ENCODE measurements around the gene TEAD1. TPM values are rescaled to one million over a fixed set of nuclear protein-coding genes. Genes with fewer than 3 reads are reported as not detected.

The TEAD1 gene
- total RNA-seq, 2 donors from 2014 or later, result 47.9 to 87.0 TPM

DNA sequence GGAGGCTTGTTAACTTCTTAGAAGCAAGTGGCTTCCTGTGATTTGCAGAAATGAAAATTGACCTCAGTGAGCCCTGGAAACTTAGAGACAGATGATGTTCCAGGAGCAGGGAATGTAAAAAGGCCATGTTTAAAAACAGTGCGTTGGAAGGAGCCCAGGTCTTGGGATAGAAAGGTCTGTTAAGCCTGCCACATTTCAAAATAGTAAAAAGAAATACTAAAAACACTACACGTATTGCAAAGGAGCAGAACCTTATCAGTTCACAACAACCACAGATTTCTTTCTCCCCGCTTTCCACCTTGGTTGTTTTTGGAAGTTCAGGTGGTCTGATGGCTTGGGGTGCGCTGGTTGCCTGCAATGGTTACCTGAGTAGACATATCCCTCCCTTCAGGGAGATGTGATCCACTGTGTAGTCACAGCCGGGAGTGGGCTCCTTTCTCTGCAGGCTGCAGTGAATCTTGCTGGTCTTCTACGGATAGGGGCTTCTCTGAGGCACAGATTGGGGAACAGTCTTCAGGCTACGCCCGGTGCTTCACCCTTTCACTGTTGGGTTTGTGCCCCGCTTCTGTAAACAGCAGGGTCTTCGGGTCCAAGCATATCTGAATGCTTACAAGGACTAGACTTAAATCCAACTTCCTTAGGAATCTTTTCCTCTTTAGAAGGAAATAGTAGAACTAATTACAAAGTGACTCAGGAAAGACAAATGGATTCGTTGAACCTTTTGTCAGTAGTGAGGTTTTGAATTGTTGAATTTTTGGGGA lies 1.9 kb downstream of the TEAD1 start:
- TF ChIP-seq, protein P1, sequence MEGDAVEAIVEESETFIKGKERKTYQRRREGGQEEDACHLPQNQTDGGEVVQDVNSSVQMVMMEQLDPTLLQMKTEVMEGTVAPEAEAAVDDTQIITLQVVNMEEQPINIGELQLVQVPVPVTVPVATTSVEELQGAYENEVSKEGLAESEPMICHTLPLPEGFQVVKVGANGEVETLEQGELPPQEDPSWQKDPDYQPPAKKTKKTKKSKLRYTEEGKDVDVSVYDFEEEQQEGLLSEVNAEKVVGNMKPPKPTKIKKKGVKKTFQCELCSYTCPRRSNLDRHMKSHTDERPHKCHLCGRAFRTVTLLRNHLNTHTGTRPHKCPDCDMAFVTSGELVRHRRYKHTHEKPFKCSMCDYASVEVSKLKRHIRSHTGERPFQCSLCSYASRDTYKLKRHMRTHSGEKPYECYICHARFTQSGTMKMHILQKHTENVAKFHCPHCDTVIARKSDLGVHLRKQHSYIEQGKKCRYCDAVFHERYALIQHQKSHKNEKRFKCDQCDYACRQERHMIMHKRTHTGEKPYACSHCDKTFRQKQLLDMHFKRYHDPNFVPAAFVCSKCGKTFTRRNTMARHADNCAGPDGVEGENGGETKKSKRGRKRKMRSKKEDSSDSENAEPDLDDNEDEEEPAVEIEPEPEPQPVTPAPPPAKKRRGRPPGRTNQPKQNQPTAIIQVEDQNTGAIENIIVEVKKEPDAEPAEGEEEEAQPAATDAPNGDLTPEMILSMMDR (IDR thresholded peaks at IDR 0.05), result no peak
- no peak for TF ChIP-seq POLR2AphosphoS5 (IDR thresholded peaks at IDR 0.05)
- TF ChIP-seq POLR2A (IDR thresholded peaks at IDR 0.05), result no peak
- Histone ChIP-seq H3K27me3 (replicated peaks; ENCODE audit: insufficient read depth) (no peaks in the 10 kb centered on the region), H3K4me1 (replicated peaks) (no peaks in the 10 kb centered on the region), H3K4me3 (peak overlapping the region; percentile 83 to 90), H3K36me3 (no peaks in the 10 kb centered on the region), H3K9me3 (no peaks in the 10 kb centered on the region), H3K27ac (peak overlapping the region; percentile 97 to 98)
- WGBS, result 10% methylated on average over 11 of the region's 11 CpGs
- intact Hi-C loops (cut with DNase I), result loop anchor here (5.0 kb wide), 2 partner anchors 136 to 216 kb away; no protein-coding TSS in a partner anchor
- no peak for DNase-seq (ENCODE audit: low spot score)

DNA sequence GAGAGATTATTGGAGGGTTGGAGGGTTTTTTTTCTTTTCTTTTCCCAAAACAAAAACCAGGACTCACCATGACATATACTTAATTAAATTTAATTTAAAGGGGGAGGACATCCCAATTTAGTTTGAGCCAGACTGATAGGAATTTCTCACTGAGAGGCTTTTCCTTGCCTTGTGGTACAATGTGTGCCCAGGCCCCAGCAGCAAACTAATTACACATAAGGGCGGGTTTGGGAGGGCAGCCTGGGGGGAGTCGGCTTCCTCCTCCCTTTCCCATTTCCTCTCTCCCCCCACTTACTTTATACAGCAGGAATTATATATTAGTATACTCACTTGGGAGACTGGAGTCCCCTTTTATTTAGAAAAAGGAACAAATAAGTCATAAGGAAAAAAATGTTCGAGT lies 2.9 kb downstream of the TEAD1 start:
- no peaks in the 10 kb centered on the region for H3K36me3 ChIP-seq
- DNase-seq (ENCODE audit: low spot score), result no peak
- H3K9me3 ChIP-seq, result no peaks in the 10 kb centered on the region
- intact Hi-C loops (cut with DNase I), result loop anchor here (5.0 kb wide), 2 partner anchors 135 to 215 kb away; no protein-coding TSS in a partner anchor
- peak overlapping the region in 1 of 2 donors; percentile 90 for H3K4me3 ChIP-seq
- peak overlapping the region; percentile 97 to 98 for H3K27ac ChIP-seq
- no peak for TF ChIP-seq POLR2A (IDR thresholded peaks at IDR 0.05)
- TF ChIP-seq, protein P1 (IDR thresholded peaks at IDR 0.05), result no peak
- no peaks in the 10 kb centered on the region for H3K4me1 ChIP-seq (replicated peaks)
- H3K27me3 ChIP-seq (replicated peaks; ENCODE audit: insufficient read depth), result no peaks in the 10 kb centered on the region
- WGBS, result 10% methylated on average over 3 of the region's 3 CpGs

DNA sequence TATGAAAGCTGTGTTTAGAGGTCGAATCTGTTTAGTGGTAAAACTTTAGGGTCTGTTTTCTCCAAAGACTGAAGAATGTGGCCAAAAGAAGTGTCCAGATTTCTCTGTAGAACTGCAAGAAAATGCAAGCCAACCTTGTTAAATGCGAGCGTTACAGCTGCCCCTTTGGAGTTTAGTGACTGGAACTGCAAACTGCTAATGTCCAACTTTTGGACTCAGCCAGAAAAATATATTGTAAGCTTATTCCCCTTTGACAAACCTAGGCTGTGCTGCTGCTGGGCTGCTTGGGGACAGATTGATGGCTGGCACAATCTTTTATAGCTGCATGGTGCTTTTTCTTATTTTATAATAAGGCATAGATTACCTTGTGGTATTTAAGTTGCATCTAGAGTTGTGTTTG lies 3.9 kb downstream of the TEAD1 start:
- H3K4me3 ChIP-seq, result no peak overlapping the region
- no peaks in the 10 kb centered on the region for H3K9me3 ChIP-seq
- H3K27ac ChIP-seq, result no peak overlapping the region
- no peaks in the 10 kb centered on the region for H3K4me1 ChIP-seq (replicated peaks)
- H3K36me3 ChIP-seq, result no peaks in the 10 kb centered on the region
- no peaks in the 10 kb centered on the region for H3K27me3 ChIP-seq (replicated peaks; ENCODE audit: insufficient read depth)
- intact Hi-C loops (cut with DNase I), result loop anchor here (5.0 kb wide), 2 partner anchors 134 to 214 kb away; no protein-coding TSS in a partner anchor
- TF ChIP-seq POLR2AphosphoS5 (IDR thresholded peaks at IDR 0.05), result no peak
- TF ChIP-seq, protein P1 (IDR thresholded peaks at IDR 0.05), result no peak
- no peak for TF ChIP-seq POLR2A (IDR thresholded peaks at IDR 0.05)
- WGBS, result 35% methylated on average over 3 of the region's 3 CpGs
- DNase-seq (ENCODE audit: low spot score), result no peak

DNA sequence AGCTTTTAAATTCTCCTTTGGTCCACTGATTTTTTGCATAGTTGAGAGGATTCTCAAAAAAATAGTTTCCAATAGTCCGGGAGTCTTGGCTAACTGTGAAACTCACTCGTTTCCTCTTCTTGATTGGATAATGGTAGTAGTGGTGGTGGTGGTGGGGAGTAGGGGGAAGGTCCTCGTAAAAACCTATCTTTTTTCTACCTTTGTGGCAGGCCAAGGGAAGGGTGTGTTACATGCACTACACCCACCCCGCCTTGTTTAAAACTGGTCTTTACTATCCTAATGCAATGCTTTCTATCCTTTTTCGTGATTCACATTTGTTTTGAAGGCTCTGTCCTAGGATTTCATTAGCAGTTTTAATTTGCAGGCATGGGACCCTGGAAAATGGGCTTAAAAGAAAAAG lies 4.8 kb downstream of the TEAD1 start:
- no peak overlapping the region for H3K4me3 ChIP-seq
- TF ChIP-seq, protein P1 (IDR thresholded peaks at IDR 0.05), result no peak
- TF ChIP-seq POLR2AphosphoS5 (IDR thresholded peaks at IDR 0.05) (no peak), POLR2A (IDR thresholded peaks at IDR 0.05) (no peak)
- H3K9me3 ChIP-seq, result no peaks in the 10 kb centered on the region
- H3K27ac ChIP-seq, result no peak overlapping the region
- no peaks in the 10 kb centered on the region for H3K27me3 ChIP-seq (replicated peaks; ENCODE audit: insufficient read depth)
- DNase-seq (ENCODE audit: low spot score), result no peak
- no peaks in the 10 kb centered on the region for H3K36me3 ChIP-seq
- H3K4me1 ChIP-seq (replicated peaks), result no peaks in the 10 kb centered on the region
- intact Hi-C loops (cut with DNase I), result loop anchor here (5.0 kb wide), 2 partner anchors 133 to 213 kb away; no protein-coding TSS in a partner anchor
- 76% methylated on average over 5 of the region's 5 CpGs for WGBS

DNA sequence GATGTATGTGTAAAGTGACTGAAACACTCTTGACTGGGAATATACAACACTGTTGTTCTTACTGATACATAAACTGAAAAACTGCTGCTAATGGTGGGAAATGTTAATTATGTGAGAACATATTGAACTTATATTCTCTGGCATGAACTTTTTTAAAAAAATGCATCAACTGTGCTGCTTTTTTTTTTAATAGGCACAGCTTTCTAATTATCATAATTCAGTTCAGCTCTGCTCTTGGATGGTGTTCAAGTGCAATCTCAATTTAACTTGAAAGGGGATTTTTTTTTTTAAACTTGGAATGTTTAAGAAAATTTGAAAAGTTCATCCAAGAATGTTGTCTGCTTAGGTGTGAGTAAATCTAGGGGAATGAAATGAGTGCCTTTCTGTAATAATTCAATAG lies 5.2 kb downstream of the TEAD1 start:
- Histone ChIP-seq H3K27me3 (replicated peaks; ENCODE audit: insufficient read depth) (no peaks in the 10 kb centered on the region), H3K9me3 (no peaks in the 10 kb centered on the region), H3K4me3 (no peak overlapping the region), H3K4me1 (replicated peaks) (no peaks in the 10 kb centered on the region), H3K27ac (no peak overlapping the region), H3K36me3 (no peaks in the 10 kb centered on the region)
- intact Hi-C loops (cut with DNase I), result loop anchor here (5.0 kb wide), 2 partner anchors 133 to 213 kb away; no protein-coding TSS in a partner anchor
- TF ChIP-seq, protein P1 (IDR thresholded peaks at IDR 0.05), result no peak
- TF ChIP-seq POLR2AphosphoS5 (IDR thresholded peaks at IDR 0.05), result no peak
- no peak for TF ChIP-seq POLR2A (IDR thresholded peaks at IDR 0.05)
- no peak for DNase-seq (ENCODE audit: low spot score)
